PFSK-1 (cell line): ENCODE results near the gene CCDC70.

Experiments
- POLR2AphosphoS5 ChIP-seq: IDR thresholded peaks from 2 replicates; pipeline ENCODE4 v1.6.1; 2012; ENCODE audit warnings: low read depth, mild to moderate bottlenecking, control low read depth, low read length, moderate library complexity
- SIN3A ChIP-seq: IDR thresholded peaks from 2 replicates; pipeline ENCODE4 v1.6.1; 2012; ENCODE audit warnings: mild to moderate bottlenecking, low read length, moderate library complexity, borderline replicate concordance; ENCODE audit not compliant: insufficient read depth
- TAF1 ChIP-seq: IDR thresholded peaks from 2 replicates; pipeline ENCODE4 v1.6.1; 2012; ENCODE audit warnings: low read length, control low read depth, borderline replicate concordance; ENCODE audit not compliant: insufficient read depth
- TF ChIP-seq, protein P1 (sequence below), 2 experiments: IDR thresholded peaks; 2 replicates each; pipeline versions ENCODE4 v1.6.1 to v1.8.0; 2011 to 2012; ENCODE audit warnings: low read depth in 2 of 2, low read length in 2 of 2, control low read depth in 1 of 2, inconsistent platforms in 1 of 2, mild to moderate bottlenecking in 1 of 2, moderate library complexity in 1 of 2; ENCODE audit not compliant: insufficient read depth in 1 of 2

DNA sequence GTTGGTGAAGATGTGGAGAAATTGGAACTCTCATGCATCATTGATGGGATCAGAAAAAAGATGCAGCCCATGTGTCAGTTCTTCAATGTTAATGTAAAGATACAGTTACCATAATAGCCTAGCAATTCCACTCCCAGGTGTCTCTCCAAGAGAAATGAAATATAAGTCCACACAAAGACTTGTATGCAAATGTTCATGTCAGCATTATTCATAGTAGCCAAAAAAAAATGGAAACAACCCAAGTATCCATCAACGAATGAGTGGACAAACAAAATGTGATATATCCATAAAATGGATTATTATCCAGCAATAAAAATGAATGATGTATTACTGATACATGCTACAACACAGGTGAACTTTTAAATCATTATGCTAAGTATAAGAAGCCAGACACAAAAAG is 38.7 kb downstream of the CCDC70 start:
- TF ChIP-seq TAF1 (no peak), POLR2AphosphoS5 (no peak), SIN3A (no peak)
- TF ChIP-seq, protein P1, sequence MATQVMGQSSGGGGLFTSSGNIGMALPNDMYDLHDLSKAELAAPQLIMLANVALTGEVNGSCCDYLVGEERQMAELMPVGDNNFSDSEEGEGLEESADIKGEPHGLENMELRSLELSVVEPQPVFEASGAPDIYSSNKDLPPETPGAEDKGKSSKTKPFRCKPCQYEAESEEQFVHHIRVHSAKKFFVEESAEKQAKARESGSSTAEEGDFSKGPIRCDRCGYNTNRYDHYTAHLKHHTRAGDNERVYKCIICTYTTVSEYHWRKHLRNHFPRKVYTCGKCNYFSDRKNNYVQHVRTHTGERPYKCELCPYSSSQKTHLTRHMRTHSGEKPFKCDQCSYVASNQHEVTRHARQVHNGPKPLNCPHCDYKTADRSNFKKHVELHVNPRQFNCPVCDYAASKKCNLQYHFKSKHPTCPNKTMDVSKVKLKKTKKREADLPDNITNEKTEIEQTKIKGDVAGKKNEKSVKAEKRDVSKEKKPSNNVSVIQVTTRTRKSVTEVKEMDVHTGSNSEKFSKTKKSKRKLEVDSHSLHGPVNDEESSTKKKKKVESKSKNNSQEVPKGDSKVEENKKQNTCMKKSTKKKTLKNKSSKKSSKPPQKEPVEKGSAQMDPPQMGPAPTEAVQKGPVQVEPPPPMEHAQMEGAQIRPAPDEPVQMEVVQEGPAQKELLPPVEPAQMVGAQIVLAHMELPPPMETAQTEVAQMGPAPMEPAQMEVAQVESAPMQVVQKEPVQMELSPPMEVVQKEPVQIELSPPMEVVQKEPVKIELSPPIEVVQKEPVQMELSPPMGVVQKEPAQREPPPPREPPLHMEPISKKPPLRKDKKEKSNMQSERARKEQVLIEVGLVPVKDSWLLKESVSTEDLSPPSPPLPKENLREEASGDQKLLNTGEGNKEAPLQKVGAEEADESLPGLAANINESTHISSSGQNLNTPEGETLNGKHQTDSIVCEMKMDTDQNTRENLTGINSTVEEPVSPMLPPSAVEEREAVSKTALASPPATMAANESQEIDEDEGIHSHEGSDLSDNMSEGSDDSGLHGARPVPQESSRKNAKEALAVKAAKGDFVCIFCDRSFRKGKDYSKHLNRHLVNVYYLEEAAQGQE (IDR thresholded peaks at IDR 0.05; ENCODE audit: insufficient read depth in 1 of 2, low read depth in 2 of 2, low read length in 2 of 2): no peak
